Measurements from ENCODE around the gene CTAGE1.
"Not testable (repeated sequence)": the region's sequence is repeated elsewhere in the genome, so short reads cannot be mapped to it uniquely, and the experiment has no call there.

CTAGE1 gene

GRCh38 chr18:22417496-22418188 is at the start of gene CTAGE1:
CTAGE1 (minus strand) TSS chr18:22417915; CDS start chr18:22417811, 104 bp downstream.
- DNase-seq: no peak

- DNase-seq: no peak
Observed at GRCh38 chr18:22466608-22467395, 49.1 kb upstream of the CTAGE1 start.

- no peak for DNase-seq
Observed at GRCh38 chr18:22465859-22466457, 48.2 kb upstream of the CTAGE1 start.

- DNase-seq: no peak
Observed at GRCh38 chr18:22463076-22463475, 45.4 kb upstream of the CTAGE1 start.

GRCh38 chr18:22459491-22459890 is 41.8 kb upstream of the CTAGE1 start:
- DNase-seq: no peak

GRCh38 chr18:22457524-22457923 is 39.8 kb upstream of the CTAGE1 start:
- DNase-seq: no peak

- no peak for DNase-seq
Observed at GRCh38 chr18:22456547-22456946, 38.8 kb upstream of the CTAGE1 start.

GRCh38 chr18:22456116-22456480 is 38.4 kb upstream of the CTAGE1 start:
- no peak for DNase-seq

GRCh38 chr18:22455425-22456115 is 37.9 kb upstream of the CTAGE1 start:
- DNase-seq: no peak

- DNase-seq: no peak
Observed at GRCh38 chr18:22453315-22453714, 35.6 kb upstream of the CTAGE1 start.

GRCh38 chr18:22452226-22452668 is 34.5 kb upstream of the CTAGE1 start:
- DNase-seq: no peak

- DNase-seq: no peak
Observed at GRCh38 chr18:22451796-22452195, 34.1 kb upstream of the CTAGE1 start.

GRCh38 chr18:22450766-22451165 is 33.1 kb upstream of the CTAGE1 start:
- not testable (repeated sequence) for DNase-seq

- not testable (repeated sequence) for DNase-seq
Observed at GRCh38 chr18:22450318-22450717, 32.6 kb upstream of the CTAGE1 start.

GRCh38 chr18:22449753-22450152 is 32.0 kb upstream of the CTAGE1 start:
- not testable (repeated sequence) for DNase-seq

- no peak for DNase-seq
Observed at GRCh38 chr18:22448238-22448637, 30.5 kb upstream of the CTAGE1 start.

- no peak for DNase-seq
Observed at GRCh38 chr18:22447792-22448191, 30.1 kb upstream of the CTAGE1 start.

- no peak for DNase-seq
Observed at GRCh38 chr18:22446911-22447310, 29.2 kb upstream of the CTAGE1 start.

- DNase-seq: no peak
Observed at GRCh38 chr18:22446325-22446724, 28.6 kb upstream of the CTAGE1 start.

GRCh38 chr18:22441638-22442037 is 23.9 kb upstream of the CTAGE1 start:
- no peak for DNase-seq

GRCh38 chr18:22439447-22439846 is 21.7 kb upstream of the CTAGE1 start:
- no peak for DNase-seq

GRCh38 chr18:22436136-22436535 is 18.4 kb upstream of the CTAGE1 start:
- no peak for DNase-seq

- no peak for DNase-seq
Observed at GRCh38 chr18:22434973-22435608, 17.4 kb upstream of the CTAGE1 start.

Data from activated CD4-positive, alpha-beta T cell treated with anti-CD3 and anti-CD28 coated beads, Interleukin-2, amount 50 U/mL, for 48 hours (primary cell).